ENCODE measurements around the gene SLC8A1.
"Not testable (repeated sequence)": the region's sequence is repeated elsewhere in the genome, so short reads cannot be mapped to it uniquely, and the experiment has no call there.

SLC8A1 gene

GRCh38 chr2:40096360-40096759 lies 355.5 kb downstream of the SLC8A1 start:
- DNase-seq: no peak

GRCh38 chr2:40095000-40095399 lies 356.9 kb downstream of the SLC8A1 start:
- no peak for DNase-seq

- no peak for DNase-seq
These were observed 357.4 kb downstream of the SLC8A1 start for GRCh38 chr2:40094451-40094850.

GRCh38 chr2:40093021-40093675 lies 358.7 kb downstream of the SLC8A1 start:
- no peak for DNase-seq

- DNase-seq: no peak
These were observed 361.8 kb downstream of the SLC8A1 start for GRCh38 chr2:40090044-40090443.

- no peak for DNase-seq
These were observed 364.0 kb downstream of the SLC8A1 start for GRCh38 chr2:40087927-40088326.

GRCh38 chr2:40087434-40087833 lies 364.5 kb downstream of the SLC8A1 start:
- no peak for DNase-seq

GRCh38 chr2:40085786-40086185 lies 366.1 kb downstream of the SLC8A1 start:
- DNase-seq: no peak

- DNase-seq: not testable (repeated sequence)
These were observed 378.6 kb downstream of the SLC8A1 start for GRCh38 chr2:40073336-40073735.

GRCh38 chr2:40072442-40073232 lies 379.3 kb downstream of the SLC8A1 start:
- DNase-seq: no peak

GRCh38 chr2:40062381-40062780 lies 389.5 kb downstream of the SLC8A1 start:
- DNase-seq: no peak

GRCh38 chr2:40049781-40050180 lies 402.1 kb downstream of the SLC8A1 start:
- DNase-seq: no peak

- no peak for DNase-seq
These were observed 403.4 kb downstream of the SLC8A1 start for GRCh38 chr2:40048506-40048905.

- DNase-seq: no peak
These were observed 404.5 kb downstream of the SLC8A1 start for GRCh38 chr2:40047406-40047805.

Measured in stimulated activated CD4-positive, alpha-beta T cell treated with anti-CD3 and anti-CD28 coated beads, Interleukin-2, amount 100 ng/mL, for 48 hours (primary cell).